CD8-positive, alpha-beta memory T cell (primary cell): ENCODE results near the gene CBLN3. TPM values are rescaled to one million over a fixed set of nuclear protein-coding genes. Genes with fewer than 3 reads are reported as not detected.

Experiments
- CTCF ChIA-PET: fragments of 350-600 bp; sonication (Branson Sonifier 250); formaldehyde crosslinking; loops from one replicate; lab custom pipeline; 2021; ENCODE audit warnings: antibody characterized with exemption; lab: Charles Lee
- POLR2A ChIA-PET: fragments of 350-600 bp; sonication (Branson Sonifier 250); formaldehyde crosslinking; loops from one replicate; lab custom pipeline; 2021; ENCODE audit warnings: antibody characterized with exemption; lab: Charles Lee
- DNase-seq, 5 donors: peaks; one replicate each; pipeline versions ENCODE4 v3.0.0 to v3.0.0-alpha.2; 2020 to 2022; ENCODE audit warnings: mixed read lengths in 1 of 5
- H3K27ac ChIP-seq: one replicate; pipeline ENCODE4 v1.7.0; 2013; ENCODE audit warnings: low read depth, mild to moderate bottlenecking, low read length, moderate library complexity
- H3K27me3 ChIP-seq: 2 replicates; pipeline ENCODE4 v1.7.0; 2013; ENCODE audit warnings: low read length, mild to moderate bottlenecking; ENCODE audit not compliant: insufficient read depth, poor library complexity, severe bottlenecking
- H3K36me3 ChIP-seq: 2 replicates; pipeline ENCODE4 v1.7.0; 2013; ENCODE audit warnings: mild to moderate bottlenecking, low read length, moderate library complexity; ENCODE audit not compliant: insufficient read depth
- H3K4me1 ChIP-seq: 2 replicates; pipeline ENCODE4 v1.7.0; 2013; ENCODE audit warnings: mild to moderate bottlenecking, low read length, moderate library complexity; ENCODE audit not compliant: insufficient read depth
- H3K4me3 ChIP-seq: 2 replicates; pipeline ENCODE4 v1.7.0; 2013; ENCODE audit warnings: mild to moderate bottlenecking, low read length
- H3K9me3 ChIP-seq: 2 replicates; pipeline ENCODE4 v1.7.0; 2013; ENCODE audit warnings: mild to moderate bottlenecking, low read length
- H3K27ac Mint-ChIP-seq, 8 donors: one replicate each; pipeline ENCODE4 v1.8.0; 2020 to 2021; ENCODE audit warnings: mixed read lengths in 8 of 8, mild to moderate bottlenecking in 6 of 8, inconsistent platforms in 3 of 8, moderate library complexity in 3 of 8
- H3K27me3 Mint-ChIP-seq, 2 donors: one replicate each; pipeline ENCODE4 v1.8.0; 2020 to 2021; ENCODE audit warnings: mixed read lengths in 2 of 2, mild to moderate bottlenecking in 1 of 2, moderate library complexity in 1 of 2
- H3K36me3 Mint-ChIP-seq, 3 donors: one replicate each; pipeline ENCODE4 v1.8.0; 2020 to 2021; ENCODE audit warnings: mixed read lengths in 3 of 3, inconsistent platforms in 1 of 3, mild to moderate bottlenecking in 1 of 3
- H3K4me1 Mint-ChIP-seq, 3 donors: one replicate each; pipeline ENCODE4 v1.8.0; 2020 to 2021; ENCODE audit warnings: mixed read lengths in 3 of 3, inconsistent platforms in 1 of 3, mild to moderate bottlenecking in 1 of 3
- H3K4me3 Mint-ChIP-seq, 7 donors: one replicate each; pipeline ENCODE4 v1.8.0; 2020 to 2021; ENCODE audit warnings: mixed read lengths in 7 of 7, mild to moderate bottlenecking in 6 of 7, moderate library complexity in 4 of 7, inconsistent platforms in 2 of 7
- H3K9me3 Mint-ChIP-seq, 5 donors: one replicate each; pipeline ENCODE4 v1.8.0; 2020 to 2022; ENCODE audit warnings: mixed read lengths in 5 of 5, mild to moderate bottlenecking in 3 of 5, moderate library complexity in 2 of 5, inconsistent platforms in 1 of 5
- polyA plus RNA-seq: library from polyadenylated mRNA; unstranded; fragments of 300-500 nt; fragmentation: Illumina TruSeq; gene quantifications from one replicate; pipeline ENCODE4 v1.2.3, GENCODE V29; 2021
- total RNA-seq, 2 experiments: library from RNA; stranded (reverse); gene quantifications; one replicate each; pipeline ENCODE4 v1.2.3, GENCODE V29; 2021

Gene CBLN3
- total and polyA plus RNA-seq, 3 experiments from 2014 or later, result 7.4 to 7.7 TPM; not detected in 1

DNA sequence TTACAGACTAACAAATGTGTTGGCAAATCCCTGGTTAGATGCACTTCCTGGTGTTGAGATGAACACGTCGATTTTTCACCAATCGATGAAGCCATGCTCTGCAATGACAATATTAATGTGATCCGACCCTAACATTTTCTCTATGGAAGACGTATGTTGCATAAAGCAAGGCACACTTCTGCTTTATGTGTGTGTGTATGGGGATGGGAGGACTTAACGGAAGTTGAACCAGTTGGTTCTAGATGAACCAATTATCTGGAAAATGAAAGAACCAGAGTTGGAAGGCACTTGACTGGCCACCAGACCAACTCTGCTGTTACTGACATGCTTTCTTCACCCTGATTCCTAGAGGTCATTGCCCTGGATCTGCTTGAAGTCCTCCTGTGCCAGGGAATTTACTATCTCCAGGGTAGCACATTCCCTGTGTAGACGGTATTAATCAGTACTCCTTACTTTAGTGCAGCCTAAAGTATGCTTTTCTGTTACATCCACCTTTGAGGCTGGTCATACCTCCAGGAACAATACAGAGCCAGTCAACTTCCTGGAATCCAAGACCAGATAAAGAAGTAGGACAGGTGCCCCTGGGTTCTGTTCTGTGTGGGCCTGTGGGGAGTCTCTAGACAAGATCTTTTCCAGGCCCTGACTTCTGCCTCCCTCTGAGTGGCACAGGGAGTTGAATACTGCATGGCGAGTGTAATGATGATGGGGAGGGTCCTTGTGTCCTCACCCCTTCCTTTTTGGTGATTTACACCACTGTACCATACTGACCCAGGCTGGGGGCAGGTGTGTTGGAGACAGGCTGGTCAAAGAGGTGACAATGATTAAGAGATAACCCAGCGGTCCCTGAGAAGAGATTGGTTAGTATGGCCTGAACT is 9.0 kb upstream of the CBLN3 start:
- ChIA-PET CTCF (interaction anchor here (2.5 to 22.1 kb wide), 2 partner anchors 14 to 103 kb away, joined by 14 to 486 read pairs; partner anchors contain the start of genes ADCY4 and RIPK3), POLR2A (interaction anchor here (0.6 to 2.1 kb wide), 4 partner anchors 8 to 197 kb away, joined by 3 to 5 read pairs (median 3); partner anchors contain the start of gene KHNYN)
- peaks cover 45 to 74% (median 65%) of the 10 kb centered on the region in 3 donors for H3K4me1 Mint-ChIP-seq
- H3K27ac ChIP-seq, result no peak overlapping the region
- H3K4me3 Mint-ChIP-seq, result peak overlapping the region in 1 of 7 donors; percentile 38
- H3K4me1 ChIP-seq, result peaks cover 36% of the 10 kb centered on the region
- peaks cover 0 to 88% (median 13%) of the 10 kb centered on the region in 3 donors for H3K36me3 Mint-ChIP-seq
- no peaks in the 10 kb centered on the region for H3K9me3 ChIP-seq
- no peak overlapping the region for H3K4me3 ChIP-seq
- no peak for DNase-seq
- H3K27me3 ChIP-seq, result no peaks in the 10 kb centered on the region
- peaks cover 43% of the 10 kb centered on the region for H3K36me3 ChIP-seq
- no peaks in the 10 kb centered on the region for H3K9me3 Mint-ChIP-seq
- H3K27ac Mint-ChIP-seq, result peak overlapping the region in 7 of 8 donors; percentile 18 to 76 (median 65)
- H3K27me3 Mint-ChIP-seq, result peaks cover 0 to 4% of the 10 kb centered on the region in 2 donors

DNA sequence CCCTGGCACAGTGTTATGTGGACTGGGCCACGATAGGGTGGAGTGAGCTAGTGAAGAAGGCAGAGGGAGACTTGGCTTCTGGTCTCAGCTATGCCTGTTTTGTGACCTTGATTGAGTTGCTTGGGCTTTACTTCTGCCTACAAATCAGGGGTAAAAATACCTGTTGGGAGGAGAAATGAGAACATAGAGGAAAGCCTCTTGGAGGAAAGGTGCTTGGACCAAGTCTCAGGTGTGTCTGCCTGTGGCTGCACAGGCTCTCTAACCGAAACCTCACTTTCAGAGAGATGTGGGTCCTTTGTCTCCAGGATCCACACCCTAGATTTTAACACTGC is 8.2 kb upstream of the CBLN3 start:
- Mint-ChIP-seq H3K27ac (peak overlapping the region in 6 of 8 donors; percentile 36 to 93 (median 61)), H3K9me3 (no peaks in the 10 kb centered on the region)

GRCh38 chr14:24437020-24437735 is 7.7 kb upstream of the CBLN3 start:
- Histone ChIP-seq H3K27me3 (no peaks in the 10 kb centered on the region), H3K4me3 (no peak overlapping the region), H3K4me1 (peaks cover 31% of the 10 kb centered on the region), H3K36me3 (peaks cover 56% of the 10 kb centered on the region), H3K9me3 (no peaks in the 10 kb centered on the region), H3K27ac (no peak overlapping the region)
- no peaks in the 10 kb centered on the region for H3K9me3 Mint-ChIP-seq
- H3K27ac Mint-ChIP-seq, result peak overlapping the region; percentile 49 to 93 (median 80)
- H3K4me1 Mint-ChIP-seq, result peaks cover 33 to 68% (median 58%) of the 10 kb centered on the region in 3 donors
- peak overlapping the region in 2 of 7 donors; percentile 47 to 75 for H3K4me3 Mint-ChIP-seq
- ChIA-PET CTCF (interaction anchor here (0.7 to 22.1 kb wide), 12 partner anchors 13 to 250 kb away, joined by 3 to 486 read pairs (median 6); partner anchors contain the start of genes ADCY4, CIDEB, LTB4R and LTB4R2), POLR2A (interaction anchor here (0.6 to 3.1 kb wide), 6 partner anchors 16 to 194 kb away, joined by 3 to 14 read pairs (median 4); partner anchors contain the start of genes DHRS1, NOP9, RABGGTA and TINF2)
- H3K27me3 Mint-ChIP-seq, result no peaks in the 10 kb centered on the region
- DNase-seq, result no peak
- peaks cover 0 to 92% (median 18%) of the 10 kb centered on the region in 3 donors for H3K36me3 Mint-ChIP-seq

More for the DNA sequence above, 8.2 kb upstream of the CBLN3 start:
- Histone ChIP-seq H3K9me3 (no peaks in the 10 kb centered on the region), H3K27ac (no peak overlapping the region), H3K27me3 (no peaks in the 10 kb centered on the region), H3K36me3 (peaks cover 50% of the 10 kb centered on the region), H3K4me3 (no peak overlapping the region), H3K4me1 (peaks cover 31% of the 10 kb centered on the region)
- Mint-ChIP-seq H3K4me1 (peaks cover 37 to 72% (median 62%) of the 10 kb centered on the region in 3 donors), H3K27me3 (peaks cover 0 to 4% of the 10 kb centered on the region in 2 donors), H3K36me3 (peaks cover 0 to 93% (median 18%) of the 10 kb centered on the region in 3 donors), H3K4me3 (no peak overlapping the region)
- POLR2A ChIA-PET, result interaction anchor here (0.6 to 3.1 kb wide), 6 partner anchors 16 to 196 kb away, joined by 3 to 14 read pairs (median 3); partner anchors contain the start of genes DHRS1, NOP9 and TINF2
- CTCF ChIA-PET, result interaction anchor here (0.8 to 22.1 kb wide), 6 partner anchors 13 to 250 kb away, joined by 3 to 486 read pairs (median 11); partner anchors contain the start of genes ADCY4, RIPK3 and TINF2
- DNase-seq, result no peak

DNA sequence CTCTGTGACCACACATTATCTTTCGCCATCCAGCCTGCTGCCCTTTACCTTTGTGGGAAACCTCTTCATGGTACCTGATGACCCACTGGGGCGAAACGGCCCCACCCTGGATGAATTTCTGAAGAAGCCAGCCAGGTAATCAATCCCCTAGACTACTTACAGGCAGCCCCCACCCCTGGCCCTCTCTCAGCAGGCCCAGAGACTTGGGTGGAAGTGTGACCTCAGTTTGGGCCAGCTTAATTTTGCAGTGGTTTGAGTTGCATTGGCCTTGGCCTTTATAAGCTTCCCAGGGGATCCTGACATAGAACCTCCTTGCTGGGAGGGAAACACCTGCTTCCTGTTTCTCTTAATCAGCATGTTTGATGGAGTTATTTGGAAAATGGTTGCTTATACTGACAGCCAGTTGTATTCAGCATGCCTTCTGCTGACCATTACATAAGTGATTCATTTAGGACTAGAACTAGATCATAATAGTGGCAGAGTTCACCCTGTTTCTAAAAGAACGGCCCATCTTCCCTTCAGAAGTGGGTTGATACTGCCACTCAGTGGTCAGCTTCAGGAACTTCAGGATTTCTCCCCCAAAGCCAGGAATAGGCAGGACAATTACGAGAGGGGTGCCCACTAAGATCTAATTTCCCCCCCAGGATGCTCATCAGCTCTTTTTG is 7.0 kb upstream of the CBLN3 start:
- Mint-ChIP-seq H3K9me3 (no peaks in the 10 kb centered on the region), H3K36me3 (peaks cover 0 to 91% (median 20%) of the 10 kb centered on the region in 3 donors), H3K4me1 (peaks cover 34 to 68% (median 58%) of the 10 kb centered on the region in 3 donors), H3K27ac (peak overlapping the region; percentile 49 to 93 (median 76)), H3K4me3 (peak overlapping the region in 3 of 7 donors; percentile 32 to 75 (median 47)), H3K27me3 (no peaks in the 10 kb centered on the region)
- Histone ChIP-seq H3K4me1 (peaks cover 32% of the 10 kb centered on the region), H3K36me3 (peaks cover 56% of the 10 kb centered on the region), H3K27me3 (no peaks in the 10 kb centered on the region), H3K4me3 (no peak overlapping the region), H3K27ac (no peak overlapping the region), H3K9me3 (no peaks in the 10 kb centered on the region)
- CTCF ChIA-PET, result interaction anchor here (0.7 to 22.1 kb wide), 12 partner anchors 12 to 249 kb away, joined by 3 to 486 read pairs (median 6); partner anchors contain the start of genes ADCY4, CIDEB, LTB4R and LTB4R2
- DNase-seq, result peak in 4 of 5 donors; percentile 20 to 58 (median 40)
- POLR2A ChIA-PET, result interaction anchor here (1.3 to 3.1 kb wide), 4 partner anchors 103 to 194 kb away, joined by 3 to 14 read pairs (median 6); partner anchors contain the start of genes DHRS1, NOP9, RABGGTA and TINF2

DNA sequence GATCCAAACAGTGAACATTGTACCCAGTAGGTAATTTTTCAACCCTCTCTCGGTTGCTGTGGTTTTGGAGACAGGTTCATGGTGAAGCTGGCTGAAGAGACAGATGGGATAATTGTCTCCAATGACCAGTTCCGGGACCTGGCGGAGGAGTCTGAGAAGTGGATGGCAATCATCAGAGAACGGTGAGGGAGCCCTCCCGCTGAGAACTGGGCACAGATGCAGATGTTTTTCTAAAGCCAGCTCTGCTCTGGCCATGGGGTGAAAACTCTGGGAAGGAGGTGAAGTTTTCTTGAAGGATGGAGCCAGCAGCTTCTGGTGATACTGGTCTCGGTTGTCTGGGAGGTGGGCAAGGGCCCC is 6.5 kb upstream of the CBLN3 start:
- H3K27me3 Mint-ChIP-seq, result no peaks in the 10 kb centered on the region
- POLR2A ChIA-PET, result interaction anchor here (1.4 to 3.1 kb wide), 2 partner anchors 103 to 164 kb away, joined by 6 to 14 read pairs; partner anchors contain the start of gene RABGGTA
- Histone ChIP-seq H3K4me3 (no peak overlapping the region), H3K36me3 (peaks cover 55% of the 10 kb centered on the region), H3K4me1 (peaks cover 32% of the 10 kb centered on the region), H3K27me3 (no peaks in the 10 kb centered on the region), H3K27ac (no peak overlapping the region), H3K9me3 (no peaks in the 10 kb centered on the region)
- no peaks in the 10 kb centered on the region for H3K9me3 Mint-ChIP-seq
- peak overlapping the region in 4 of 8 donors; percentile 29 to 87 (median 44) for H3K27ac Mint-ChIP-seq
- peaks cover 39 to 68% (median 58%) of the 10 kb centered on the region in 3 donors for H3K4me1 Mint-ChIP-seq
- H3K4me3 Mint-ChIP-seq, result no peak overlapping the region
- peaks cover 0 to 92% (median 20%) of the 10 kb centered on the region in 3 donors for H3K36me3 Mint-ChIP-seq
- no peak for DNase-seq
- CTCF ChIA-PET, result interaction anchor here (0.8 to 22.1 kb wide), 10 partner anchors 11 to 249 kb away, joined by 3 to 486 read pairs (median 7); partner anchors contain the start of genes ADCY4, CIDEB, LTB4R and LTB4R2

GRCh38 chr14:24435192-24435810 is 5.8 kb upstream of the CBLN3 start:
- Mint-ChIP-seq H3K27me3 (no peaks in the 10 kb centered on the region), H3K27ac (peak overlapping the region in 6 of 8 donors; percentile 48 to 88 (median 66))
- H3K4me3 ChIP-seq, result no peak overlapping the region

More at GRCh38 chr14:24435192-24435810, 5.8 kb upstream of the CBLN3 start:
- no peak overlapping the region for H3K27ac ChIP-seq
- Mint-ChIP-seq H3K9me3 (no peaks in the 10 kb centered on the region), H3K36me3 (peaks cover 0 to 92% (median 20%) of the 10 kb centered on the region in 3 donors), H3K4me1 (peaks cover 40 to 68% (median 55%) of the 10 kb centered on the region in 3 donors), H3K4me3 (peak overlapping the region in 1 of 7 donors; percentile 55)
- H3K27me3 ChIP-seq, result no peaks in the 10 kb centered on the region
- H3K36me3 ChIP-seq, result peaks cover 48% of the 10 kb centered on the region
- CTCF ChIA-PET, result interaction anchor here (0.8 to 22.1 kb wide), 3 partner anchors 10 to 100 kb away, joined by 3 to 486 read pairs (median 3); partner anchors contain the start of genes ADCY4 and RIPK3
- H3K9me3 ChIP-seq, result no peaks in the 10 kb centered on the region
- H3K4me1 ChIP-seq, result peaks cover 37% of the 10 kb centered on the region
- DNase-seq, result no peak
- POLR2A ChIA-PET, result interaction anchor here (1.4 to 3.1 kb wide), 2 partner anchors 95 to 102 kb away, joined by 3 to 14 read pairs; partner anchors contain the start of gene RIPK3
